ENCODE results near the gene SCN9A. TPM values are rescaled to one million over a fixed set of nuclear protein-coding genes. Genes with fewer than 3 reads are reported as not detected.
"Not testable (repeated sequence)": the region's sequence is repeated elsewhere in the genome, so short reads cannot be mapped to it uniquely, and the experiment has no call there.

SCN9A gene
- 10 to 100 TPM in 2 of 8 experiments, 1 to 10 TPM in 4, under 1 TPM in 2; 0.31 to 40.6 (median 5.6) TPM for total RNA-seq

GRCh38 chr2:166375736-166376487, at the start of gene SCN9A:
Gene SCN9A, minus strand, starts transcription at chr2:166375944. Its CDS starts 64,188 bp downstream, at chr2:166311756.
- Histone ChIP-seq H3K27ac (peak within 1 kb of the TSS; percentile 51 to 55), H3K4me1 (replicated peaks in 1 of 2) (peaks cover 3 to 6% of the 10 kb centered on the region in 2 donors), H3K4me3 (peak within 1 kb of the TSS; percentile 46 to 70 (median 52))
- WGBS, 10 experiments, result 0% methylated on average over 1 to 5 of the region's 45 CpGs; no CpG with 5 or more reads in 6 of the 10 experiments
- peak; percentile 90 to 96 (median 93) for ATAC-seq (replicated peaks in 6 of 8)
- in situ Hi-C loops (cut with MboI; ENCODE audit: low pct_unique_long_range_greater_than_20kb in 2 of 9, low sequenced_read_pairs in 9 of 9, unreplicated experiment in 9 of 9), result no loop called here

- no peak overlapping the region for H3K27ac ChIP-seq
- in situ Hi-C loops (cut with MboI; ENCODE audit: low pct_unique_long_range_greater_than_20kb in 2 of 9, low sequenced_read_pairs in 9 of 9, unreplicated experiment in 9 of 9), result loop anchor here in 2 of 9 experiments (25.0 kb wide), 1 partner anchor 87 kb away; no protein-coding TSS in a partner anchor
- no peaks in the 10 kb centered on the region for H3K4me1 ChIP-seq (replicated peaks in 1 of 2)
- 33 to 100% (median 100%) methylated on average over 1 to 3 of the region's 5 CpGs; no CpG with 5 or more reads in 3 of the 10 experiments for WGBS, 10 experiments
- H3K4me3 ChIP-seq, result no peak overlapping the region
- ATAC-seq (replicated peaks in 6 of 8), result no peak
Observed at GRCh38 chr2:166424841-166425240, 49.1 kb upstream of the SCN9A start.

- peak in 6 of 8 experiments; percentile 28 to 58 (median 39) for ATAC-seq (replicated peaks in 6 of 8)
- WGBS, 10 experiments, result 50 to 100% (median 58%) methylated on average over 2 of the region's 2 CpGs; no CpG with 5 or more reads in 5 of the 10 experiments
Observed at GRCh38 chr2:166419616-166419934, 43.8 kb upstream of the SCN9A start.

GRCh38 chr2:166418853-166419615, 43.3 kb upstream of the SCN9A start:
- 45 to 100% (median 86%) methylated on average over 1 to 4 of the region's 5 CpGs; no CpG with 5 or more reads in 1 of the 10 experiments for WGBS, 10 experiments
- ATAC-seq (replicated peaks in 6 of 8), result peak in 3 of 8 experiments; percentile 4 to 19 (median 14)
- in situ Hi-C loops (cut with MboI; ENCODE audit: low pct_unique_long_range_greater_than_20kb in 2 of 9, low sequenced_read_pairs in 9 of 9, unreplicated experiment in 9 of 9), result loop anchor here in 3 of 9 experiments (10.0 to 25.0 kb wide), 2 partner anchors 93 to 96 kb away; no protein-coding TSS in a partner anchor
- Histone ChIP-seq H3K27ac (no peak overlapping the region), H3K4me1 (replicated peaks in 1 of 2) (no peaks in the 10 kb centered on the region), H3K4me3 (no peak overlapping the region)

More at GRCh38 chr2:166419616-166419934, 43.8 kb upstream of the SCN9A start:
- Histone ChIP-seq H3K4me3 (no peak overlapping the region), H3K27ac (no peak overlapping the region), H3K4me1 (replicated peaks in 1 of 2) (no peaks in the 10 kb centered on the region)
- in situ Hi-C loops (cut with MboI; ENCODE audit: low pct_unique_long_range_greater_than_20kb in 2 of 9, low sequenced_read_pairs in 9 of 9, unreplicated experiment in 9 of 9), result loop anchor here in 3 of 9 experiments (10.0 to 25.0 kb wide), 2 partner anchors 93 to 95 kb away; no protein-coding TSS in a partner anchor

GRCh38 chr2:166417669-166418068, 41.9 kb upstream of the SCN9A start:
- WGBS, 10 experiments, result 29 to 100% (median 73%) methylated on average over 1 to 2 of the region's 2 CpGs; no CpG with 5 or more reads in 1 of the 10 experiments
- ATAC-seq (replicated peaks in 6 of 8), result peak in 4 of 8 experiments; percentile 35 to 83 (median 60)

DNA sequence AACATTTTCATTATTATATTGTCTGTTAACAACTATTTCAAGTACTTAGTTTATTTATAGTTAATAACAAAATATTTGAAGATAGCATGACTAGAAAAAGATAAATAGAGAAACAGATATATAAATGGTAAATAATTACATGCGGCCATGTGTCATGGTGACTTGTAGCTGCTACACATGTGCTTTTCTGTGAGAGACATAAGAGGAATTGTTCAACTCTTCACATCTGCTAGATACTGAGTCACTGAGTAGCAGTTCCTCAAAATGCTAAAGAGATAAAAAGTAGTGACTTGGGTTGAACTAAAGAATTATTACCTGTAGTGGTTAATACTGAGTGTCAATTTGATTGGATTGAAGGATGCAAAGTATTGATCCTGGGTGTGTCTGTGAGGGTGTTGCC, 37.5 kb upstream of the SCN9A start:
- ATAC-seq (replicated peaks in 6 of 8), result no peak
- peaks cover 10 to 21% of the 10 kb centered on the region in 2 donors for H3K4me1 ChIP-seq (replicated peaks in 1 of 2)
- H3K4me3 ChIP-seq, result no peak overlapping the region
- 40 to 100% (median 100%) methylated on average over 1 of the region's 1 CpG; no CpG with 5 or more reads in 5 of the 10 experiments for WGBS, 10 experiments
- H3K27ac ChIP-seq, result no peak overlapping the region
- in situ Hi-C loops (cut with MboI; ENCODE audit: low pct_unique_long_range_greater_than_20kb in 2 of 9, low sequenced_read_pairs in 9 of 9, unreplicated experiment in 9 of 9), result loop anchor here in 3 of 9 experiments (10.0 to 25.0 kb wide), 2 partner anchors 99 to 102 kb away; no protein-coding TSS in a partner anchor

More at GRCh38 chr2:166417669-166418068, 41.9 kb upstream of the SCN9A start:
- Histone ChIP-seq H3K4me3 (no peak overlapping the region), H3K4me1 (replicated peaks in 1 of 2) (no peaks in the 10 kb centered on the region), H3K27ac (no peak overlapping the region)
- in situ Hi-C loops (cut with MboI; ENCODE audit: low pct_unique_long_range_greater_than_20kb in 2 of 9, low sequenced_read_pairs in 9 of 9, unreplicated experiment in 9 of 9), result loop anchor here in 3 of 9 experiments (10.0 to 25.0 kb wide), 2 partner anchors 95 to 97 kb away; no protein-coding TSS in a partner anchor

- no peak overlapping the region for H3K4me3 ChIP-seq
- WGBS, 10 experiments, result 16 to 100% (median 67%) methylated on average over 1 to 6 of the region's 6 CpGs
- in situ Hi-C loops (cut with MboI; ENCODE audit: low pct_unique_long_range_greater_than_20kb in 2 of 9, low sequenced_read_pairs in 9 of 9, unreplicated experiment in 9 of 9), result loop anchor here in 3 of 9 experiments (10.0 to 25.0 kb wide), 2 partner anchors 101 to 103 kb away; no protein-coding TSS in a partner anchor
- H3K4me1 ChIP-seq (replicated peaks in 1 of 2), result peaks cover 10 to 21% of the 10 kb centered on the region in 2 donors
- peak overlapping the region in 1 of 2 donors; percentile 74 for H3K27ac ChIP-seq
- ATAC-seq (replicated peaks in 6 of 8), result peak in 7 of 8 experiments; percentile 33 to 64 (median 48)
Observed at GRCh38 chr2:166411473-166412230, 35.9 kb upstream of the SCN9A start.

- Histone ChIP-seq H3K4me3 (no peak overlapping the region), H3K27ac (peak overlapping the region in 1 of 2 donors; percentile 74), H3K4me1 (replicated peaks in 1 of 2) (peaks cover 10 to 21% of the 10 kb centered on the region in 2 donors)
- peak in 7 of 8 experiments; percentile 83 to 98 (median 97) for ATAC-seq (replicated peaks in 6 of 8)
- in situ Hi-C loops (cut with MboI; ENCODE audit: low pct_unique_long_range_greater_than_20kb in 2 of 9, low sequenced_read_pairs in 9 of 9, unreplicated experiment in 9 of 9), result loop anchor here in 3 of 9 experiments (10.0 to 25.0 kb wide), 2 partner anchors 101 to 104 kb away; no protein-coding TSS in a partner anchor
- WGBS, 10 experiments, result 19 to 100% (median 78%) methylated on average over 2 to 7 of the region's 7 CpGs
Observed at GRCh38 chr2:166410828-166411472, 35.2 kb upstream of the SCN9A start.

DNA sequence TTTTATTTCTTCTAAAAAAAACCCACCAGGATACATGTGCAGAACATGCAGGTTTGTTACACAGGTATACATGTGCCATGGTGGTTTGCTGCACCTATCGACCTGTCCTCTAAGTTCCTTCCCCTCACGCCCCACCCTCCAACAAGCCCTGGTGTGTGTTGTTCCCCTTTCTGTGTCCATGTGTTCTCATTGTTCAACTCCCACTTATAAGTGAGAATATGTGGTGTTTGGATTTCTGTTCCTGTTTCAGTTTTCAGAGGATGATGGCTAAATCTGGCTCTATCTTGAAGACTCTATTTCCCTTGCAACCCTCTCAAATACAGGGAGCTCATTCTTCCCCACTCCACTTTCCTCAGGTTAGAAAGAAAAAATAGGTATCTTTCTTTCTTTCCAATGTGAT, 32.0 kb upstream of the SCN9A start:
- not testable (repeated sequence) for H3K4me3 ChIP-seq; H3K27ac ChIP-seq; ATAC-seq (replicated peaks in 6 of 8)
- peaks cover 10 to 21% of the 10 kb centered on the region in 2 donors for H3K4me1 ChIP-seq (replicated peaks in 1 of 2)
- in situ Hi-C loops (cut with MboI; ENCODE audit: low pct_unique_long_range_greater_than_20kb in 2 of 9, low sequenced_read_pairs in 9 of 9, unreplicated experiment in 9 of 9), result loop anchor here in 2 of 9 experiments (25.0 kb wide), 1 partner anchor 105 kb away; no protein-coding TSS in a partner anchor
- WGBS, 10 experiments, result 63 to 100% (median 93%) methylated on average over 1 to 2 of the region's 2 CpGs; no CpG with 5 or more reads in 4 of the 10 experiments

DNA sequence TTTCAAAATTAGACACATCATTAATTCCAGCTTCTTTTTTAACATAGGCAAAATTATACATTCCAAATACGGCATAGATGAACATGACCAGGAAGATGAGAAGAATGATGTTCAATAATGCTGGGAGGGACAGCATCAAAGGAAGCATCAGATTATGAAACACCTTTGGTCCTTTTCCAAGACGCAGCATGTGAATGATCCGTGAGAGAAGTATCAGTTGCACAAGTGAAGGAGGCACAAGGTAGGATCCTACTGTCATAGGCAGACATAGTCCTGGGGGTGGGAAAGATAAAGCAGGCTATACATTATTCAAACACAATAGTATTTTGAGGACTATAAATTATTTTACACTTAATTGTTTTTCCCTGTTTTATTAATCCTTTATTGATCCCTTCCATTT, 30.6 kb upstream of the SCN9A start:
- in situ Hi-C loops (cut with MboI; ENCODE audit: low pct_unique_long_range_greater_than_20kb in 2 of 9, low sequenced_read_pairs in 9 of 9, unreplicated experiment in 9 of 9), result loop anchor here in 2 of 9 experiments (25.0 kb wide), 1 partner anchor 106 kb away; no protein-coding TSS in a partner anchor
- ATAC-seq (replicated peaks in 6 of 8), result no peak
- peaks cover 6 to 10% of the 10 kb centered on the region in 2 donors for H3K4me1 ChIP-seq (replicated peaks in 1 of 2)
- WGBS, 10 experiments, result 59 to 100% (median 93%) methylated on average over 1 to 3 of the region's 3 CpGs; no CpG with 5 or more reads in 1 of the 10 experiments
- no peak overlapping the region for H3K4me3 ChIP-seq
- H3K27ac ChIP-seq, result no peak overlapping the region

- Histone ChIP-seq H3K4me3 (no peak overlapping the region), H3K27ac (no peak overlapping the region), H3K4me1 (replicated peaks in 1 of 2) (peaks cover 0 to 2% of the 10 kb centered on the region in 2 donors)
- no peak for ATAC-seq (replicated peaks in 6 of 8)
- in situ Hi-C loops (cut with MboI; ENCODE audit: low pct_unique_long_range_greater_than_20kb in 2 of 9, low sequenced_read_pairs in 9 of 9, unreplicated experiment in 9 of 9), result loop anchor here in 2 of 9 experiments (25.0 kb wide), 1 partner anchor 107 kb away; no protein-coding TSS in a partner anchor
- 80 to 100% (median 94%) methylated on average over 3 to 6 of the region's 6 CpGs; no CpG with 5 or more reads in 3 of the 10 experiments for WGBS, 10 experiments
Observed at GRCh38 chr2:166405569-166405926, 29.8 kb upstream of the SCN9A start.
